SK-N-SH (cell line): ENCODE measurements around the gene TMPRSS13.

ENCODE experiments used
- CHD2 ChIP-seq: fragments of 150-350 bp; IDR thresholded peaks from 2 replicates; pipeline ENCODE4 v1.6.1; 2018; ENCODE audit warnings: low read length; ENCODE audit not compliant: partially characterized antibody
- CTCF ChIP-seq: fragments of 200-600 bp; sonication (generic); IDR thresholded peaks from 2 replicates; pipeline ENCODE4 v1.6.1; 2017; ENCODE audit warnings: antibody characterized with exemption, mild to moderate bottlenecking, moderate library complexity
- ELF1 ChIP-seq: IDR thresholded peaks from 2 replicates; pipeline ENCODE4 v1.4.0; 2012
- EP300 ChIP-seq, 2 experiments: IDR thresholded peaks; 2 replicates each; pipeline versions ENCODE4 v1.4.0 to v1.6.1; 2012; ENCODE audit warnings: borderline replicate concordance in 1 of 2, low read depth in 1 of 2, low read length in 1 of 2
- GABPA ChIP-seq: IDR thresholded peaks from 2 replicates; pipeline ENCODE4 v1.4.0; 2012; ENCODE audit warnings: low read depth, mild to moderate bottlenecking
- RAD21 ChIP-seq: IDR thresholded peaks from 2 replicates; pipeline ENCODE4 v1.6.1; 2012; ENCODE audit warnings: mild to moderate bottlenecking, low read length
- RFX5 ChIP-seq: IDR thresholded peaks from 2 replicates; pipeline ENCODE4 v1.6.1; 2012; ENCODE audit warnings: mild to moderate bottlenecking, improper control_type of control experiment, low read length
- TAF1 ChIP-seq: IDR thresholded peaks from 2 replicates; pipeline ENCODE4 v1.6.1; 2012; ENCODE audit warnings: low read depth, mild to moderate bottlenecking, low read length, moderate library complexity, borderline replicate concordance

DNA sequence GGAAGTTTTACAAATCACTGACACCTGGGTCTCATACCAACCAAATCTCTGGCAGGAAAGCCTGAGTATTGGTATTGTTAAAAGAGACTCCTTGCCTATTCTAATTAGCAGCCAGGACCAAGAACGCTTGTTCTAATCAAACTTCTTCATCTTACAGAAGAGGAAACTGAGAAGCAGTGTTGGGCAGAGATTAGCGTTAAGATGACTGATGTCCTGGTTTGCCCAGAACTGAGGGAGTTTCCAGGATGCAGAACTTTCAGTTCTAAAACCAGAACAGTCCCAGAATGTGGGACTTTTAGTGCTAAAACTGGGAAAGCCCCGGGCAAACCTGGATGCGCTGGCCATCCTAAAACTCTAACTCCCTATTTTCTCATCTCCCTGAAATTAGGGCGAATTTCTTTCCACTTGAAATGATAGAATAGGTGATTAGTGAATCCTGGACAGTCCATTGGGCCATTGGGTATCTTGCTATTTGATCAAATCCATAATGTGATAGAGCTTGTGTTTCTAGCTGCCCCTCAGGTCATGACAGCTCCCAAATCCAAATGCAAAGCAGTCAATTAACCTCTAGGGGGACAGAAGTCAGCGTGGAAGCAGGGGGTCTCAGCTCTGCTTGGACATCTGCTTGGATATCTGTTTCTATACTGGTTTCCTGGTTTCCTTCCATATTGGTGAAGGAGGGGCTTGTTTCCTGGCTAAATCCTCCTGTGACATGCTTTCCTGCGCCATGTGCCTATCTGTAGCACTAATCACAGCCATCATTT lies 16.0 kb upstream of the TMPRSS13 start:
- no peak for TF ChIP-seq CTCF
- no peak for TF ChIP-seq CHD2
- TF ChIP-seq RAD21 = no peak
- TF ChIP-seq RFX5 = no peak
- no peak for TF ChIP-seq TAF1
- no peak for TF ChIP-seq ELF1
- TF ChIP-seq GABPA = no peak
- TF ChIP-seq EP300 (IDR thresholded peaks at IDR 0.05; ENCODE audit: borderline replicate concordance in 1 of 2, low read depth in 1 of 2, low read length in 1 of 2) = no peak
